HepG2 (cell line): ENCODE measurements around the gene NXT1. TPM values are rescaled to one million over a fixed set of nuclear protein-coding genes. Genes with fewer than 3 reads are reported as not detected.

Experiments
- ATAC-seq: fragments of 200-7000 bp; cut with Tn5 transposase; 3 replicates; pipeline ENCODE4 v1.9.1; 2020; ENCODE audit warnings: mild to moderate bottlenecking, moderate library complexity
- BruUV-seq: library from RNA; stranded (reverse); fragments of 400-500 nt; replicated peaks from 2 replicates; lab custom pipeline; 2021; lab: Mats Ljungman, UMichigan
- CTCF ChIA-PET: fragments of 300-600 bp; formaldehyde crosslinking; extraction: SDS; loops from one replicate; lab custom pipeline; 2021; ENCODE audit warnings: low total read pairs, inconsistent platforms, low intra/inter-chr PET ratio; lab: Yijun Ruan, JAX
- POLR2A ChIA-PET: fragments of 350-600 bp; sonication (Branson Sonifier 250); formaldehyde crosslinking; loops from one replicate; lab custom pipeline; 2020; ENCODE audit warnings: antibody characterized with exemption, inconsistent platforms; lab: Yijun Ruan, JAX
- DNase-seq: peaks from one replicate; pipeline ENCODE4 v3.0.0-alpha.2; 2015; ENCODE audit warnings: low spot score
- FAIRE-seq: peaks from 3 replicates; lab custom pipeline; 2011; peaks lifted over from hg19 to GRCh38; lab: Jason Lieb, UNC
- H2AFZ ChIP-seq: one replicate; pipeline ENCODE4 v1.6.1; 2011; ENCODE audit warnings: low read length, inconsistent platforms
- H3K27ac ChIP-seq: fragments of 300-600 bp; 3 replicates; pipeline ENCODE4 v1.8.0; 2011; ENCODE audit warnings: mixed run types, mild to moderate bottlenecking, mixed read lengths, low read length, inconsistent platforms; ENCODE audit not compliant: insufficient read depth; ENCODE audit errors: extremely low read length
- H3K27me3 ChIP-seq, 2 experiments: fragments of 200-600 bp in 1 of 2; 2 replicates in 1 of 2; 3 replicates in 1 of 2; pipeline versions ENCODE4 v1.6.0 to v1.8.0; 2011; ENCODE audit warnings: low read length in 2 of 2, mild to moderate bottlenecking in 2 of 2, moderate library complexity in 2 of 2, inconsistent platforms in 1 of 2; ENCODE audit not compliant: insufficient read depth in 2 of 2, control insufficient read depth in 1 of 2
- H3K36me3 ChIP-seq, 2 experiments: fragments of 200-600 bp in 1 of 2; replicated peaks in 1 of 2; 2 replicates in 1 of 2; 3 replicates in 1 of 2; pipeline versions ENCODE4 v1.5.1 to v1.8.0; 2011; ENCODE audit warnings: low read length in 2 of 2, inconsistent platforms in 1 of 2; ENCODE audit not compliant: insufficient read depth in 2 of 2, control insufficient read depth in 1 of 2
- H3K4me1 ChIP-seq: 2 replicates; pipeline ENCODE4 v1.5.1; 2012; ENCODE audit warnings: low read length, inconsistent platforms; ENCODE audit not compliant: insufficient read depth
- H3K4me2 ChIP-seq: 2 replicates; pipeline ENCODE4 v1.6.0; 2011; ENCODE audit warnings: low read depth, low read length, inconsistent platforms
- H3K4me3 ChIP-seq, 3 experiments: fragments of 200-600 bp in 1 of 3; sonication (generic), shearing (Covaris generic) in 1 of 3; replicated peaks in 1 of 3; 2 replicates each; pipeline ENCODE4 v1.5.1; 2011 to 2016; ENCODE audit warnings: low read length in 3 of 3, inconsistent platforms in 2 of 3, low read depth in 2 of 3, mild to moderate bottlenecking in 2 of 3, control low read depth in 1 of 3, mixed read lengths in 1 of 3; ENCODE audit not compliant: insufficient read depth in 1 of 3
- H3K79me2 ChIP-seq: one replicate; pipeline ENCODE4 v1.6.1; 2011; ENCODE audit warnings: low read length, inconsistent platforms; ENCODE audit not compliant: insufficient read depth
- H3K9ac ChIP-seq: 2 replicates; pipeline ENCODE4 v1.6.0; 2011; ENCODE audit warnings: mild to moderate bottlenecking, low read depth, low read length, inconsistent platforms; ENCODE audit not compliant: insufficient read depth
- H3K9me3 ChIP-seq: 2 replicates; pipeline ENCODE4 v1.5.1; 2012; ENCODE audit warnings: mild to moderate bottlenecking, low read length
- H4K20me1 ChIP-seq: 2 replicates; pipeline ENCODE4 v1.6.0; 2011; ENCODE audit warnings: inconsistent platforms, mild to moderate bottlenecking, low read length, moderate library complexity; ENCODE audit not compliant: insufficient read depth
- FOXA3 ChIP-seq: IDR thresholded peaks from 2 replicates; pipeline ENCODE4 v1.6.1; 2016; ENCODE audit warnings: missing genetic modification reagents, missing compliant biosample characterization
- MEIS1 ChIP-seq: sonication (generic); formaldehyde crosslinking; IDR thresholded peaks from 2 replicates; pipeline ENCODE4 v1.9.0; 2021; ENCODE audit warnings: mild to moderate bottlenecking, missing genetic modification reagents, moderate library complexity, borderline replicate concordance
- MYNN ChIP-seq: sonication (generic); formaldehyde crosslinking; IDR thresholded peaks from 2 replicates; pipeline ENCODE4 v1.4.0; 2020; ENCODE audit warnings: mild to moderate bottlenecking, low read depth, missing genetic modification reagents
- NCOA2 ChIP-seq: sonication (generic); formaldehyde crosslinking; IDR thresholded peaks from 2 replicates; pipeline ENCODE4 v1.8.0; 2022; ENCODE audit warnings: inconsistent platforms
- PAWR ChIP-seq: sonication (generic); formaldehyde crosslinking; IDR thresholded peaks from 2 replicates; pipeline ENCODE4 v1.4.0; 2020; ENCODE audit warnings: missing genetic modification reagents, mild to moderate bottlenecking, borderline replicate concordance
- SMAD1 ChIP-seq: sonication (generic); formaldehyde crosslinking; IDR thresholded peaks from 2 replicates; pipeline ENCODE4 v1.4.0; 2020; ENCODE audit warnings: missing genetic modification reagents, low read depth, mild to moderate bottlenecking, borderline replicate concordance
- SP5 ChIP-seq: IDR thresholded peaks from 2 replicates; pipeline ENCODE4 v1.6.1; 2016; ENCODE audit warnings: low read depth, borderline replicate concordance
- TCF7 ChIP-seq: sonication (generic); IDR thresholded peaks from 2 replicates; pipeline ENCODE4 v1.6.1; 2016; ENCODE audit warnings: antibody characterized with exemption, low read depth
- TSC22D2 ChIP-seq: sonication (generic); formaldehyde crosslinking; IDR thresholded peaks from 2 replicates; pipeline ENCODE4 v1.5.1; 2020; ENCODE audit warnings: missing genetic modification reagents, mild to moderate bottlenecking, borderline replicate concordance
- ZBTB4 ChIP-seq: sonication (generic); formaldehyde crosslinking; IDR thresholded peaks from 2 replicates; pipeline ENCODE4 v1.4.0; 2020; ENCODE audit warnings: missing genetic modification reagents, mild to moderate bottlenecking, borderline replicate concordance
- ZNF234 ChIP-seq: sonication (generic); formaldehyde crosslinking; conservative IDR thresholded peaks from 2 replicates; pipeline ENCODE4 v1.5.1; 2020; ENCODE audit warnings: mild to moderate bottlenecking, missing genetic modification reagents
- ZNF30 ChIP-seq: sonication (generic); formaldehyde crosslinking; IDR thresholded peaks from 2 replicates; pipeline ENCODE4 v1.5.0; 2020; ENCODE audit warnings: mild to moderate bottlenecking, missing genetic modification reagents
- ZNF337 ChIP-seq: sonication (generic); formaldehyde crosslinking; IDR thresholded peaks from 2 replicates; pipeline ENCODE4 v1.5.1; 2020; ENCODE audit warnings: missing genetic modification reagents, low read depth, mild to moderate bottlenecking, borderline replicate concordance
- ZNF704 ChIP-seq: sonication (generic); formaldehyde crosslinking; IDR thresholded peaks from 2 replicates; pipeline ENCODE4 v1.8.1; 2023; ENCODE audit warnings: mild to moderate bottlenecking, inconsistent platforms, moderate library complexity, missing genetic modification reagents, borderline replicate concordance
- ZNF792 ChIP-seq: IDR thresholded peaks from 2 replicates; pipeline ENCODE4 v1.6.1; 2016
- WGBS: methylation state at CpG from one replicate; pipeline ENCODE4 v1.1.6; 2017; ENCODE audit warnings: low lambda C conversion rate; 5-methylcytosine and 5-hydroxymethylcytosine counted together
- in situ Hi-C: cut with HindIII; loops from 2 replicates; pipeline ENCODE4 v1.10.0; 2017; ENCODE audit warnings: low pct_unique_long_range_greater_than_20kb; ENCODE audit not compliant: extremely low pct_ligation_motif_present
- intact Hi-C: fragments of 100-400 bp; cut with micrococcal nuclease; formaldehyde crosslinking; loops from one replicate; pipeline ENCODE4 v1.10.0; 2022; ENCODE audit not compliant: unreplicated experiment
- polyA plus RNA-seq, 8 experiments: library from polyadenylated mRNA; depleted of rRNA in 3 of 8; stranded (reverse) in 7 of 8; unstranded in 1 of 8; fragments of >200 nt; fragmentation: Illumina TruSeq in 4 of 8; extraction: Trizol in 4 of 8; gene quantifications; 2 replicates each; pipeline versions ENCODE4 v1.2.1 to v1.2.3, GENCODE V29; 2011 to 2016; ENCODE audit warnings: low read depth in 4 of 8, missing spikeins in 1 of 8, mixed read lengths in 1 of 8; ENCODE audit not compliant: insufficient read depth in 1 of 8
- total RNA-seq, 5 experiments: library from RNA; depleted of rRNA; stranded (reverse); fragments of >200 nt; fragmentation: Illumina TruSeq; extraction: Trizol; gene quantifications; 2 replicates each; pipeline ENCODE4 v1.2.3, GENCODE V29; 2016; ENCODE audit warnings: low read depth in 1 of 5
- TF ChIP-seq, protein P1 (sequence below): IDR thresholded peaks from 2 replicates; pipeline ENCODE4 v1.6.1; 2012; ENCODE audit warnings: low read depth, low read length, improper control_type of control experiment

Gene NXT1
- total and polyA plus RNA-seq, 2 of the 13 experiments (the other 11 are each of a cell fraction or from before 2014, with no cell fraction given), result 35.6 to 65.9 TPM

DNA sequence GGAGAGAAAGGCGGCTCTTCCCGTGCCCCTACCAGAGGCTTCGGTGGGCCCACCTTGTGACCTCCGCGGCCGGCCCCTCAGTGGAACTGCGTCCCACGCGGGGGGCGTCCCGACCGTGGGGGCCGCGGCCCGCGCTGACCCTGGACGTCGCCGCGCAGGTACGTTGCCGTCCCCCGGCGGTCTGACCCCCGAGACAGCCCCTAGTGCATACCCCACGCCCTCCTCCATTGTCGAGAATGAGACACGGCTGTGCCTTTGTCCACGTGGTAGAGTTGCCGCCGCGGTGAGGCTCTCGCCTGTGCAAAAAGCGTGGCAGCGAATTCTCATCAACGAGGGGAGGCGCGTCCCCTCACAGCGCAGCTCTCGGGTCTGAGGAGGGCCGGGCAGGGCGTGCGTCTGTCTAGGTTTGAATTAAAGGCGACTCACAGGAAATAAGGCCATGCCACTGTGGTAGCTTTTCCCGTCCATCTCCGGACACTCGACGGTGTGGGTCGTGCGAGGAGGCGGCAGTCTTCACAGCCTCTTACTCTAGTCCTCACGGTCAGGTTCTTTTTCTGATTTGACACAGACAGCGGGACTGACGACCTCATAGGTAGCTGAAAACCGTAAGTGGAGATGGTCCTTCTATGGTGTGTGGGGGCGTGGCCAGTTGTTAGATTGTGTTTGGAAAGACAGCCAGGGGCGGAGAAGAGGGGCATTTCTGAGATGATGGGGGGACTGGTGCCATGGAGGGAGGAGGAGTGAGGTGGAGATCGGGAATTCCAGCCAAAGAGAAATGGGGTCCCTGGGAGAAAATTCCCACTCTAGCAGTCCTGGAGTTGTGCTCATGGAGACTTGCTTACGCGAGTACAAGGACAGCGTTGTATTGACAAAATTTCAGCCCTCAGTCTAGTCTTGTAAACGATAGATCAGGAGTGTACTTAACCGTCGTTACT is 580 bp downstream of the NXT1 start:
- intact Hi-C loops, result loop anchor here (1.0 to 10.0 kb wide), 4 partner anchors 7 to 936 kb away; partner anchors contain the start of gene NAPB
- H3K4me1 ChIP-seq, result peaks cover 45% of the 10 kb centered on the region
- no TSS peak for BruUV-seq
- CTCF ChIA-PET, result interaction anchor here (1.3 to 1.5 kb wide), 2 partner anchors 11 to 95 kb away, joined by 3 read pairs; partner anchors contain the start of gene GZF1
- H2AFZ ChIP-seq, result no peak overlapping the region
- H3K4me2 ChIP-seq, result peak overlapping the region; percentile 89
- ATAC-seq, result peak; percentile 48
- under 1% methylated on average over 60 of the region's 64 CpGs for WGBS
- H3K9me3 ChIP-seq, result no peaks in the 10 kb centered on the region
- peaks cover 12% of the 10 kb centered on the region for H4K20me1 ChIP-seq
- POLR2A ChIA-PET, result interaction anchor here (0.6 to 3.3 kb wide), 31 partner anchors 9 to 1012 kb away, joined by 3 to 145 read pairs (median 5); partner anchors contain the start of genes FOXA2, GZF1 and NAPB
- peak; percentile 50 for FAIRE-seq
- H3K27me3 ChIP-seq, result no peaks in the 10 kb centered on the region; a peak in 1 of 5 replicates
- in situ Hi-C loops, result loop anchor here (10.0 kb wide), 1 partner anchor 776 kb away; no protein-coding TSS in a partner anchor
- DNase-seq, result peak; percentile 85
- H3K36me3 ChIP-seq, result peaks cover 3 to 12% of the 10 kb centered on the region in 2 experiments; a peak in 4 of 5 replicates
- H3K9ac ChIP-seq, result peak overlapping the region; percentile 92
- peak overlapping the region; percentile 91 for H3K27ac ChIP-seq
- peak overlapping the region; percentile 80 to 91 (median 90) for H3K4me3 ChIP-seq
- H3K79me2 ChIP-seq, result peaks cover 33% of the 10 kb centered on the region
- TF ChIP-seq ZNF704 (CRISPR knock-in tag) (peak; percentile 97), SP5 (CRISPR knock-in tag) (peak; percentile 71; the same call in 1 of the 2 replicates), ZNF234 (CRISPR knock-in tag) (peak; percentile 96), NCOA2 (CRISPR knock-in tag) (no peak), ZNF30 (CRISPR knock-in tag) (peak; percentile 36; the same call in 1 of the 2 replicates), ZNF337 (no peak), ZBTB4 (CRISPR knock-in tag) (peak; percentile 47), MEIS1 (no peak; the same call in 1 of the 2 replicates), SMAD1 (CRISPR knock-in tag) (0 out of 2 replicates have a peak, but pooled peaks have one; percentile 2), TCF7 (no peak), TSC22D2 (CRISPR knock-in tag) (no peak), FOXA3 (CRISPR knock-in tag) (no peak; the same call in 1 of the 2 replicates), PAWR (CRISPR knock-in tag) (0 out of 2 replicates have a peak, but pooled peaks have one; percentile 95), MYNN (CRISPR knock-in tag) (no peak), ZNF792 (no peak)
- TF ChIP-seq, protein P1, sequence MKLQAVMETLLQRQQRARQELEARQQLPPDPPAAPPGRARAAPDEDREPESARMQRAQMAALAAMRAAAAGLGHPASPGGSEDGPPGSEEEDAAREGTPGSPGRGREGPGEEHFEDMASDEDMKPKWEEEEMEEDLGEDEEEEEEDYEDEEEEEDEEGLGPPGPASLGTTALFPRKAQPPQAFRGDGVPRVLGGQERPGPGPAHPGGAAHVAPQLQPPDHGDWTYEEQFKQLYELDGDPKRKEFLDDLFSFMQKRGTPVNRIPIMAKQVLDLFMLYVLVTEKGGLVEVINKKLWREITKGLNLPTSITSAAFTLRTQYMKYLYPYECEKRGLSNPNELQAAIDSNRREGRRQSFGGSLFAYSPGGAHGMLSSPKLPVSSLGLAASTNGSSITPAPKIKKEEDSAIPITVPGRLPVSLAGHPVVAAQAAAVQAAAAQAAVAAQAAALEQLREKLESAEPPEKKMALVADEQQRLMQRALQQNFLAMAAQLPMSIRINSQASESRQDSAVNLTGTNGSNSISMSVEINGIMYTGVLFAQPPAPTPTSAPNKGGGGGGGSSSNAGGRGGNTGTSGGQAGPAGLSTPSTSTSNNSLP, result no peak
